ENCODE results near the gene TAC3.
"Not testable (repeated sequence)": the region's sequence is repeated elsewhere in the genome, so short reads cannot be mapped to it uniquely, and the experiment has no call there.

The TAC3 gene

DNA sequence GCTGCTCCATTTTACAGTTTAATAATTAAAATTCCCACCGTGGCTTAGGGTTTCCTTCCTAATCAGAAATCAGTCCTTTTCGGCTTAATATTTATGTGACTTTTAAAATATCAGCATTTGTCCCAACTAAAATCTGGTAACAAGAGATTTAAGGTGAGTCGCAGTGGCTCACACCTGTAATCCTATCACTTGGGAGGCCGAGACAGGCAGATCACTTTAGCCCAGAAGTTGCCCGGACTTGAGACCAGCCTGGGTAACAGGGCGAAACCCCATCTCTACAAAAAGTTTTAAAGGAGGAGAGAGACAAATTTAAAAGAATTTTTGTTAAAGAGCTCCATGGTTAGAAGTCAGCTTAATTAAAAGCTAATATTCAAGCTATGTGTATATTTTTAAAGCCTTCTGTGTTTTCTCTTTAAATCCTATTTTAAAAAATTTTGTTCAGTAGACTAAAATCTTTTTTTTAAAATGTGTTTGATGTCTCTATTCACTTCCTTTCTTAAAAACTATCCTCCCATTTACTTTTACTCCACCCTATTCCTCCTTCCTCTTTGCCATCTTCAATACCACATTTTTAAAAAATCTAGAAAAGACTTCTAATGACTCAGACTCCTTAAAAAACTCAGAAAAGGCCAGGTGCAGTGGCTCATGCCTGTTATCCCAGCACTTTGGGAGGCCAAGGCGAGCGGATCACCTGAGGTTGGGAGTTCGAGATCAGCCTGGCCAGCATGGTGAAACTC lies 3.8 kb upstream of the TAC3 start:
- H3K9me3 Mint-ChIP-seq = no peaks in the 10 kb centered on the region
- no peaks in the 10 kb centered on the region for H3K36me3 Mint-ChIP-seq (ENCODE audit: low read depth)

DNA sequence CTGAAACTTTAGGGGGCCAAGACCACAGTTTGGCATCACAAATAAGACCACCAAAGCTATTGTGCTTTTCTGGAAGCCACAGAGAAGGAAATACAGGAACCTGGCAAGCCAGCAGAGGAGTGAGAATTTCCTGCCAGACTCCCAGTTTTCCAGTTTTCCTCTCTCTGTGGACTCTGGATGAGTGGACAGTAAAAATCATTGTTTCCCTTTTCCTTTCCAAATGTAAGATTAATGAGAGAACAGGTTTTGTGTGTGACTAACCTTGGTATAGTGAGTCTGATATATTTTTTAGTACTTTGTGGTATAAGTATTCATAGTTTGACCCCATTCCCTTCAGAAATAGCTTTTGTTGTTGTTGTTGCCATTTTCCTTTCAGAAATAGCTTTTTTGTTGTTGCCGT lies 2.6 kb upstream of the TAC3 start:
- Mint-ChIP-seq H3K36me3 (ENCODE audit: low read depth) (no peaks in the 10 kb centered on the region), H3K27ac (no peak overlapping the region), H3K4me3 (no peak overlapping the region), H3K9me3 (no peaks in the 10 kb centered on the region), H3K4me1 (peaks cover 27% of the 10 kb centered on the region), H3K27me3 (ENCODE audit: low read depth, poor library complexity) (peaks cover 37% of the 10 kb centered on the region)
- DNase-seq = no peak
- TF ChIP-seq, protein P1, sequence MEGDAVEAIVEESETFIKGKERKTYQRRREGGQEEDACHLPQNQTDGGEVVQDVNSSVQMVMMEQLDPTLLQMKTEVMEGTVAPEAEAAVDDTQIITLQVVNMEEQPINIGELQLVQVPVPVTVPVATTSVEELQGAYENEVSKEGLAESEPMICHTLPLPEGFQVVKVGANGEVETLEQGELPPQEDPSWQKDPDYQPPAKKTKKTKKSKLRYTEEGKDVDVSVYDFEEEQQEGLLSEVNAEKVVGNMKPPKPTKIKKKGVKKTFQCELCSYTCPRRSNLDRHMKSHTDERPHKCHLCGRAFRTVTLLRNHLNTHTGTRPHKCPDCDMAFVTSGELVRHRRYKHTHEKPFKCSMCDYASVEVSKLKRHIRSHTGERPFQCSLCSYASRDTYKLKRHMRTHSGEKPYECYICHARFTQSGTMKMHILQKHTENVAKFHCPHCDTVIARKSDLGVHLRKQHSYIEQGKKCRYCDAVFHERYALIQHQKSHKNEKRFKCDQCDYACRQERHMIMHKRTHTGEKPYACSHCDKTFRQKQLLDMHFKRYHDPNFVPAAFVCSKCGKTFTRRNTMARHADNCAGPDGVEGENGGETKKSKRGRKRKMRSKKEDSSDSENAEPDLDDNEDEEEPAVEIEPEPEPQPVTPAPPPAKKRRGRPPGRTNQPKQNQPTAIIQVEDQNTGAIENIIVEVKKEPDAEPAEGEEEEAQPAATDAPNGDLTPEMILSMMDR (IDR thresholded peaks at IDR 0.05) = no peak

More for the DNA sequence above, 3.8 kb upstream of the TAC3 start:
- no peak overlapping the region for H3K4me3 Mint-ChIP-seq
- H3K27me3 Mint-ChIP-seq (ENCODE audit: low read depth, poor library complexity) = peaks cover 35% of the 10 kb centered on the region
- TF ChIP-seq, protein P1 (IDR thresholded peaks at IDR 0.05) = no peak
- DNase-seq = no peak
- peaks cover 28% of the 10 kb centered on the region for H3K4me1 Mint-ChIP-seq
- peak overlapping the region; percentile 24 for H3K27ac Mint-ChIP-seq

DNA sequence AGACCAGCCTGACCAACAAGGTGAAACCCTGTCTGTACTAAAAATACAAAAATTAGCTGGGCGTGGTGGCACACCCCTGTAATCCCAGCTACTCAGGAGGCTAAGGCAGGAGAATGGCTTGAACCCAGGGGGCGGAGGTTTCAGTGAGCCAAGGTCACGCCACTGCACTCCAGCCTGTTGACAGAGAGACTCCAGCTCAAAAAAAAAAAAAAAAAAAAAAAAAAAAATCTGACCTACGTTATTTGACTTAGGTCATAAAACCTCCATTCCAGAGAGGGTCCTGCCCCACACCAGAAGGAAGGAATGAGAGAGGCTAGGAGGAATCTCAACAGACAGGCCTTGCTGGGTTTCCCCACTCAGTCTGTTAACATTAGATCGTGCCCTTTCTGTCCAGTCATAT lies 2.0 kb upstream of the TAC3 start:
- H3K4me1 Mint-ChIP-seq = peaks cover 23% of the 10 kb centered on the region
- H3K36me3 Mint-ChIP-seq (ENCODE audit: low read depth); H3K9me3 Mint-ChIP-seq; H3K4me3 Mint-ChIP-seq; H3K27ac Mint-ChIP-seq; DNase-seq: not testable (repeated sequence)
- peaks cover 42% of the 10 kb centered on the region for H3K27me3 Mint-ChIP-seq (ENCODE audit: low read depth, poor library complexity)

DNA sequence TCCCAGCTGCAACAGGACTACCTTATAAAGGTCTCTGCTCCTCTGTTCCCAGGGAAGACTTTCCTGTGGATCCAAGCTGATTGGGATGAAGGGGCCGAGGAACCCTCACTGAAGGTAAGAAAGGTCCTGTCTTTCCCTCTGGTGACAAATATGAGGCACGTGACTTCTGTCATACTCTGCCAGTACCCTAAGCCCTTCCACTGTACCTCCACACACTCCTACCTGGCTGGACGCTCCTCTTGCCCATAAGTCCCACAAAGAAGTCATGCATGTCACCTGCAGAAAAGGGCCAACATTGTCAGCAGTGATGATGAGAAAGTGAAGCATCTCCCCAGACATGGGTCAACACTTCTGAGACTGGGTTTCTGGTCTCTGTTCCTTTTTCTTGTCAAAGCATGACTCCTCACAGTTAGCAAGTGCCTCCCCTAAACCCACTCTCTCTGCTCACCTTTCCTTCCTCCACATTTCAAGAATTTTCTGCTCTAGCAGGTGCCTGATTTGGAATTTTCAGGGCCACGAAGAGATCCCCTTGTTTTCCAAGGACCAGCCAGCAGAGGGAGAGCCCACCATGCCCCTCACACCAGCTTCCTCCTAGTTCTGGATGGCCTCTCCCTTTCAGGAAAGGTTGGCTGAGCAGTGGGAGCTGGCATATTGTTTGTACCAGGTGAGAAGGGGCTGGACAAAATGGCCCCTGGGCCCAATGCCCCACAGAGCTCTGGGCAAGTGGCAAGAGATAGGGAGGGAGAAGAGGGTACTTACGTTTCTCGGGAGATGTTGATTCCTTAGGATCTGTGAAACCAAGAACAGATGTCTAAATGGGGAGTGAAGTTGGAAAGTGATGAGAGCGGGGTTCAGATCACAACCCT lies 3.5 kb downstream of the TAC3 start:
- no peaks in the 10 kb centered on the region for H3K36me3 Mint-ChIP-seq (ENCODE audit: low read depth)
- H3K27me3 Mint-ChIP-seq (ENCODE audit: low read depth, poor library complexity) = peaks cover 50% of the 10 kb centered on the region
- TF ChIP-seq, protein P1 (IDR thresholded peaks at IDR 0.05) = no peak
- H3K4me1 Mint-ChIP-seq = peaks cover 25% of the 10 kb centered on the region
- H3K4me3 Mint-ChIP-seq = no peak overlapping the region
- no peak overlapping the region for H3K27ac Mint-ChIP-seq
- H3K9me3 Mint-ChIP-seq = no peaks in the 10 kb centered on the region
- no peak for DNase-seq

DNA sequence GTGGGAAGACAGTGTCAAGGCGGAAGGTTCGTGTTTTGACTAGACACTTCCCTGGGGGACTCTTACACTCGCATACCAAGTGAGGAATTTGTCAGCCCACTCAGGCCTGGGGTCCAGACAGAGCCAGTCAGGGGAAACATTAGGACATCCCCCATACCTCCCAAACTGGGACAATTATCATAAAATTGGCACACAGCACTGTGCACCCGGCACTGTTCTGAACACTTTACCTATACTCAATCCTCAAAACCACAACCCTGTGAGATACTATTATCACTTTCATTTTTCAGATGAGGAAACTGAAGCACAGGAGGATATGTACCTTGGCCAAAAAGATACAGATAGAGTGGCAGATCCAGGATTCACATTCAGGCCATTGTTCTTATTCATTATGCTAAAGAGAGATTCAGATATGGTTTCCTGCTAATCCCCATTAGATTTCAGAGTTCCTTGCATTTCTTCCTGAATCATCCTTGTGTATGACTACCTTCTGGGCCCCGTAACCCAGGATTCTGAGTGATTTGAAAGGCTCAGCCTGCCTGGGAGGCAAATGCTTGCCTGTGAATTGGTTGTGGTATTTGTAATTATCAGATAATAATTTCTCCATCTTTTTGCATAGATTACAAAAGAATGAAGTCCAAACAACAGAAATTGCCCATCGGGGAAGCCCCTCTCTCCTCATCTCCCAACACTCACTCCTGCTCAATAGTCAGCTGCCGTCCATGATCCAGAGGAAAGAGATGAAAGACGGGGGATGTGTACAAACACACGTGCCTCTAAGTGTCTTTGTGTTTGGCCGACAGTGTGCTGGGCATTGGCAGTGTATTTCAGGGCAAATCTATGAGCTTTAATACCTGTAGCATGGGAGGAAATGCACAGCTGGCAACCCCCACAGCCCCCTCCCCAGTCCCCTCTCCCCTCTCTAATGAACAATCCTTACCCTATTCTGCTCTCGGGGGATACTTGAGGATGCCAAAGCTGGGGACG lies 4.6 kb downstream of the TAC3 start:
- no peak for DNase-seq
- H3K4me1 Mint-ChIP-seq = peaks cover 27% of the 10 kb centered on the region
- H3K4me3 Mint-ChIP-seq = no peak overlapping the region
- no peaks in the 10 kb centered on the region for H3K36me3 Mint-ChIP-seq (ENCODE audit: low read depth)
- H3K27ac Mint-ChIP-seq = peak overlapping the region; percentile 19
- H3K9me3 Mint-ChIP-seq = no peaks in the 10 kb centered on the region
- H3K27me3 Mint-ChIP-seq (ENCODE audit: low read depth, poor library complexity) = peaks cover 47% of the 10 kb centered on the region
- TF ChIP-seq, protein P1 (IDR thresholded peaks at IDR 0.05) = no peak
